Measurements from ENCODE around the gene SMG5.
A peak's percentile ranks its signal among the peaks of the same experiment; 100 is the strongest.
"Not testable (repeated sequence)": the region's sequence is repeated elsewhere in the genome, so short reads cannot be mapped to it uniquely, and the experiment has no call there.

Gene SMG5

GRCh38 chr1:156282479-156283222 lies at the start of gene SMG5:
SMG5 (minus strand) TSS chr1:156282825; CDS start chr1:156282680, 145 bp downstream.
- Histone ChIP-seq H3K27ac (ENCODE audit: low read length) (peak within 1 kb of the TSS; percentile 68), H3K9me2 (replicated peaks; ENCODE audit: insufficient read depth, low read length) (no peaks in the 10 kb centered on the region), H4K20me1 (ENCODE audit: insufficient read depth, low read length) (0 out of 2 replicates have a peak, but pooled peaks cover 3% of the 10 kb centered on the region), H3K9me3 (replicated peaks; ENCODE audit: insufficient read depth, low read length) (no peaks in the 10 kb centered on the region), H3K79me2 (ENCODE audit: low read length) (peaks cover 76% of the 10 kb centered on the region), H3K4me2 (ENCODE audit: low read depth, low read length) (peak within 1 kb of the TSS; percentile 90), H3K27me3 (replicated peaks; ENCODE audit: insufficient read depth, low read length) (no peaks in the 10 kb centered on the region), H2AFZ (ENCODE audit: low read length) (peak within 1 kb of the TSS; percentile 77), H3F3A (ENCODE audit: insufficient read depth, low read length) (peaks cover 7% of the 10 kb centered on the region), H3K36me3 (replicated peaks; ENCODE audit: insufficient read depth, low read length) (peaks cover 14% of the 10 kb centered on the region), H3K9ac (ENCODE audit: low read length) (peak within 1 kb of the TSS; percentile 79), H3K4me1 (ENCODE audit: low read length) (peaks cover 23% of the 10 kb centered on the region; the same call in 1 of the 2 replicates), H3K4me3 (ENCODE audit: low read length) (peak within 1 kb of the TSS; percentile 84)
- DNase-seq = peak; percentile 100
- TF ChIP-seq EZH2 (optimal IDR thresholded peaks at IDR 0.05; ENCODE audit: low read depth, low read length) (no peak), CTCF (IDR thresholded peaks at IDR 0.05; ENCODE audit: low read length) (no peak), EZH2phosphoT487 (IDR thresholded peaks at IDR 0.05; ENCODE audit: low read length) (no peak)

- DNase-seq; H3F3A ChIP-seq (ENCODE audit: insufficient read depth, low read length); H3K4me1 ChIP-seq (ENCODE audit: low read length); H4K20me1 ChIP-seq (ENCODE audit: insufficient read depth, low read length); H3K9me2 ChIP-seq (replicated peaks; ENCODE audit: insufficient read depth, low read length); H2AFZ ChIP-seq (ENCODE audit: low read length); H3K9me3 ChIP-seq (replicated peaks; ENCODE audit: insufficient read depth, low read length); H3K4me2 ChIP-seq (ENCODE audit: low read depth, low read length); H3K9ac ChIP-seq (ENCODE audit: low read length); H3K27ac ChIP-seq (ENCODE audit: low read length); H3K27me3 ChIP-seq (replicated peaks; ENCODE audit: insufficient read depth, low read length); H3K4me3 ChIP-seq (ENCODE audit: low read length): not testable (repeated sequence)
- Histone ChIP-seq H3K36me3 (replicated peaks; ENCODE audit: insufficient read depth, low read length) (peaks cover 24% of the 10 kb centered on the region), H3K79me2 (ENCODE audit: low read length) (peaks cover 44% of the 10 kb centered on the region)
Observed at GRCh38 chr1:156323179-156323578, 40.6 kb upstream of the SMG5 start.

- Histone ChIP-seq H2AFZ (ENCODE audit: low read length) (no peak overlapping the region), H3F3A (ENCODE audit: insufficient read depth, low read length) (peaks cover 7% of the 10 kb centered on the region), H3K4me2 (ENCODE audit: low read depth, low read length) (no peak overlapping the region), H3K4me1 (ENCODE audit: low read length) (no peaks in the 10 kb centered on the region), H3K79me2 (ENCODE audit: low read length) (peaks cover 47% of the 10 kb centered on the region), H3K9me2 (replicated peaks; ENCODE audit: insufficient read depth, low read length) (no peaks in the 10 kb centered on the region), H3K9ac (ENCODE audit: low read length) (no peak overlapping the region), H3K27ac (ENCODE audit: low read length) (no peak overlapping the region), H3K27me3 (replicated peaks; ENCODE audit: insufficient read depth, low read length) (no peaks in the 10 kb centered on the region), H3K9me3 (replicated peaks; ENCODE audit: insufficient read depth, low read length) (no peaks in the 10 kb centered on the region), H3K36me3 (replicated peaks; ENCODE audit: insufficient read depth, low read length) (peaks cover 46% of the 10 kb centered on the region), H3K4me3 (ENCODE audit: low read length) (no peak overlapping the region), H4K20me1 (ENCODE audit: insufficient read depth, low read length) (no peaks in the 10 kb centered on the region)
- TF ChIP-seq EZH2phosphoT487 (IDR thresholded peaks at IDR 0.05; ENCODE audit: low read length) (no peak), EZH2 (optimal IDR thresholded peaks at IDR 0.05; ENCODE audit: low read depth, low read length) (no peak), CTCF (IDR thresholded peaks at IDR 0.05; ENCODE audit: low read length) (no peak)
- DNase-seq = no peak
Observed at GRCh38 chr1:156320560-156320959, 37.9 kb upstream of the SMG5 start.

- peak; percentile 40 for DNase-seq
- Histone ChIP-seq H3K36me3 (replicated peaks; ENCODE audit: insufficient read depth, low read length) (peaks cover 53% of the 10 kb centered on the region), H3K27me3 (replicated peaks; ENCODE audit: insufficient read depth, low read length) (no peaks in the 10 kb centered on the region), H3K27ac (ENCODE audit: low read length) (no peak overlapping the region), H3K4me2 (ENCODE audit: low read depth, low read length) (no peak overlapping the region), H3F3A (ENCODE audit: insufficient read depth, low read length) (peaks cover 7% of the 10 kb centered on the region), H3K9ac (ENCODE audit: low read length) (no peak overlapping the region), H4K20me1 (ENCODE audit: insufficient read depth, low read length) (no peaks in the 10 kb centered on the region), H3K4me3 (ENCODE audit: low read length) (no peak overlapping the region), H3K4me1 (ENCODE audit: low read length) (no peaks in the 10 kb centered on the region), H3K79me2 (ENCODE audit: low read length) (peaks cover 40% of the 10 kb centered on the region), H2AFZ (ENCODE audit: low read length) (no peak overlapping the region), H3K9me2 (replicated peaks; ENCODE audit: insufficient read depth, low read length) (no peaks in the 10 kb centered on the region), H3K9me3 (replicated peaks; ENCODE audit: insufficient read depth, low read length) (no peaks in the 10 kb centered on the region)
- TF ChIP-seq EZH2phosphoT487 (IDR thresholded peaks at IDR 0.05; ENCODE audit: low read length) = no peak
- peak; percentile 66 for TF ChIP-seq CTCF (IDR thresholded peaks at IDR 0.05; ENCODE audit: low read length)
- TF ChIP-seq EZH2 (optimal IDR thresholded peaks at IDR 0.05; ENCODE audit: low read depth, low read length) = no peak
Observed at GRCh38 chr1:156319664-156320063, 37.0 kb upstream of the SMG5 start.

Measured in MM.1S (cell line).